Cerebellar nuclear complex (tissue), 1 donor: ENCODE results near the gene GPR55.

Source experiments
- DNase-seq, 2 experiments: peaks; one replicate each; lab custom pipeline; 2025; lab: John Stamatoyannopoulos, UW

Gene GPR55

DNA sequence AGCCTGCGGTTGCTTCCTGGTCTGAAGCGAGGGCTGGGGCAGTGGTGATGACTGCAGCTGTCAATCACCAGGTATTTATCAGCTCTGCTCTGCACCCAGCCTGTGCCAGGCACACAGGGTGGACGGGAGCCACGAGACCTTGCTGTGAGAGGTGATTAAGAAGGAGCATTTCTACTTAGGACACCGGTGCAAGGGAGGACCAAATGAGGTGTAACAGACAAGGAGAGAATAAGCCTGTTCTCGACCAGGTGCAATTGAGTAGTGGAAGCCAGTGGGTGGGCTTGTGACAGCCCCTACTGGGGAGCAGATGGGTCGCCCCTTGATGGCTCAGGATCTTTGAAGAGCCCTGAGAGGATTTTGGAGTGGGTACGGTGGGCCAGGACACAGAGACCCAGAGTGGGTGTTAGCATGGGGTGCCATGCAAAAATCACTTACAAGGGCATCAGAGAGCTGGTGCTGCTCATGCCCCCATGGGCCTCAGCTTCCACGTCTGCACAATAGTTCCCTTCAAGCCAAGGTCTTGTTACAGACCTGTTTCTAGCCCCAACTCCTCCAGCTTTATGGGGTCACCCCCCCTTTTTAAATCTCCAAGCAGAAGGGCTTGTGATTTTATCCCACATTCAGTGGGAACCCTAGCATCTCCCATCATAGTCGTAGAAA, 24.6 kb downstream of the GPR55 start:
- DNase-seq = no peak

DNA sequence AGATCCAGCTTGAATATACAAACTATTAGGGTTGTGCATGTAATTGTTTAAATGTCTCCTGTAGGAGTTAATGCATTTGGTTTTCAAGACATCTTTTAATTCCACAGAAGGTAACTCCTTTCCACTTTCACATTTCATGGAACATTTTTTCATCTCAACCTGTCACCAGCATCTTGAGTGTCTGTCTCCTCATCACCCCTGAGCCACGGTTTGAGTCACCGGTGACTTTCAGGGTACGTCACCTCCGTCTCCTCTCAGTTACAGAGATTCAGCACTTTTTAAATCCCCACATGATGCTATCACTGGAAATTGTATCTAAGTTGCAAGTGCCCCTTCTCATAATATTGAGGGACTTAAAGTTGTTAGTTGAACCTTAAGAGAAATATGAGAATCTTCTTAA, 25.3 kb downstream of the GPR55 start:
- DNase-seq = no peak

DNA sequence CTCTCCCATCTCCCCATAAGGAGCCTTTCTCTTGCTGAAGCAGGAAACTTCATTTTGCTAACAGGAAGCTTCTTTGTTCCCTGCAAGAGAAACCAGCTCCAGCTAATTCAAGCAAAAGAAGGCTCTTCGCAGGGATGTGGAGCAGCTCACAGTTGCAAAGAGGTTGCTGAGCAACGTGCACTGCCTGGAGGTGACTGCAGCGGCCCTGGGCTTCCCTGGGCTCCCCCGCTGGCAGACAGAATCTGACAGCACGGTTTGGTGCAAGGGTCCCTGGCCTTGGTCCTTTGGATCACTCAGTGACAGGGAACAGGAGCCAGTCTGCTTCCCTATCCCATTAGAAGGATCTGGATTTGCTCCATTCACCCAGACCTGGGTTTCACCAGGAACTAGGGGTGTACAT, 25.8 kb downstream of the GPR55 start:
- no peak for DNase-seq

DNA sequence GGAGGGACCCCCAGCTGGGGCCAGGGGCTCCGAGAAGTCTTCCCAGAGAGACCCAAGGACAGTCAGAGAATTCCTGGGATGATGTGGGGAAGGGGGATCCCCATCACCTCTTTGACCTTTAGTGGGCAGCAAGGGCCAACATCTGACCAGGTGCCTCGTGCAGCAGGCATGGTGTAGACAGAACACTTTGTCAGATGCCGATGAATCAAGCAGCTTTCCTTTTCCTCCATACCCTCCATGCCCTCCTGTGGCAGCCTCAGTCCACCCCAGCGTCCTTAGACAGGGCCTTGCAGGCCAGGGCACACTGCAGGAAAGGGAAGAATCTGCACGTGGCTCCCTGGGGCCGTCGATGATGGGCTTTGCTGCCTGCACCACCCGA, 26.3 kb downstream of the GPR55 start:
- no peak for DNase-seq

DNA sequence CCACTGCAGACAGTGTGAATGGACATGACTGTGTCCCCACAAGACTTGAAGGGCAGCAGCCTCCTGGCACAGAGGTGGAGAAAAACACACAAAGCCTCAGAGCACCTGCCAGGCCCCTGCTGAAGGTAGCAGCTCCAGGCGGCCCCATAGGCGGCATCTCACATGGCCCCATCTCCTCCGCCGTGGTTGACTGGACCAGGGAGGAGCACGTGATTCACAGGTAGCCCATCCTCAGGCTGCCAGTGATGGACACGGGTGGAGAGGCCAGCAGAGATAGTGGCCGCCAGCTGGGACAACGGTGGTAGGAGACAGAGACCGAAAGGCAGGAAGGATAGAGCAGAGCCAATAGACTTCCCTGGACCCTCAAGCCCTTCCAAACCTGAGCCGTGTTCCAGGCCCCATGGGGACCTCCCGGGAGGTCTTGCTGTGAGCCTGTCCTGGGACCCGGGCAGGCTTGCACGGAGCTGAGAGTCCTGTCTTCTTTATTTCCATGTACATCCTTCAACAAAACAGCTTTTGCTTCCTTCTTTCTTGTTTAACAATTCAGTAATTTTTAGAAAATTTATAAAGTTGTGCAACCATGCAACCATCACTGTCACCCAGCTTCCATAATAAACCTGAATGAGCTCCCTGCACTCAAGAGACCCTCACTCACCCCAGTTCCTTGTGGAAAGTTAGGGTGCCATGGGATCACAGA, 26.9 kb downstream of the GPR55 start:
- no peak for DNase-seq

DNA sequence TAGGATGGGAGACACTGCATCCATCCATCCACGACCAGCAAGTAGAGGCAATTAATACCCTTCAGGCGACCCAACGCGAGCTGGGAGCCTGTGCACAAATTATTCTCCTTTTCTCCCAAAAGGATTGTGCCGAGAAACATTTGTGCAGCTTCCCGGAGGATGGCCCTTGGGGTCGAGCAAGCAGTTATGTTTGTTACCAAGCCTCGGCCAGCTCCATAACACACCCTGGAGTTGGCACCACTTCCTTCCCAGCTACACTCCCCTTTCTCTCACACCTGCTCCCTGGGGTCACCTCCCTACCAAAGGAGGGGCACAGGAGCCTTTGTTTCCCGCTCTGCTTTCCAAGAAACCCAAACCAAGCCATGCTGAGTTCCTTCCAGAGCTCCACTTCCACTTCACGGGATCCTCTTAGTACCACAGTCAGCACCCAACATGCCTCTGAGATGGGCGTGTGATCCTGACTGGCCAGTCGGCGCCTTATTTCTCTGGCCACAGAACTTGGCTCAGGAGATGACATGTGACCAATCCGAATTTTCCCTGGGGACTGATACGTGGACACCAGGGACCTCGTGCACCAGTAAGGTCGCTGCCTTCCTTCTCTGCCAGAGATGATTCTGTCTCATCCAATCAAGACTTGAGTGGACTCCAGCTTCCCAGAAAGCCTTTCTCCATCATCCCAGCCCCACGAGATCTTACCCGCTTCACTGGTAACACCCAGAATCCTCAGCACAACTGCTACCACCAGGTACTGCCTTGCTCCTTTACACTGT, 28.5 kb downstream of the GPR55 start:
- DNase-seq = no peak

DNA sequence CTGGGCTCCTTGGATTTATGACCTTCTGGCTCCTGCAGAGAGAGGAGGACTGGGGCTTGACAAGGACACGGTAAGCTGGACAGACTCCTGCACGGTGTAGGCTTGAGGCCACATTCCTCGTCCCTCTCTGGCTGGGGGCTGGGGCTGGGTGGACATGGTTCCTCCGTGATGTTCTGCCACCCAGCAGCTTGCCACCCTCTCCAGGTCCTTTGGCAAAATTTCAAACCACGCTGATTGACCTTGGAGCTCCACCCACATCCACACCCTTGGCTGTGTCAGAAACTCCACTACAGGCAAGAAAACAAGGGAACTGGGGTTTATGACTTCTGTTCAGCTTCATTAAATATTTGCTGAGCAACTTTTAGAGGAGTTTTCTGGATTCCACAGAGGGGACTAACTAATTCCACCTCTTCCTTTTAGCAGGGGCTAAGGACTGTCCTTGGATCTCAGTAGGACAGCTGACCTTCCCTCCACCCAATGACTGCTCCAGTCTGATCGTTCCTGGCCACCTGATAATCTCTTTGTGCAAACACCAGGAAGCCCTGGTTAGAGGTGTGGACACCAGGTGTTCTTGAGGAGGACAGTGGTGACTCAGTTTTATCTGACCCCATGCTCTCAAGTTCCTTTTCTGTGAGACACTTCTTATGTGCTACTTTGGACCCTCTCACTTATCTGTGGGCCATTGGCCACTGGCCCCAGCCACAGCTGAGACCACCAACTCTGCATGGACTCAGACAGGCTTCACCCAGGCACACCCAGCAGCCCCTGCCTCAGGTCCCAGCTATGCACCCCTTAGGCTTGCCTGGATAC, 29.3 kb downstream of the GPR55 start:
- no peak for DNase-seq

DNA sequence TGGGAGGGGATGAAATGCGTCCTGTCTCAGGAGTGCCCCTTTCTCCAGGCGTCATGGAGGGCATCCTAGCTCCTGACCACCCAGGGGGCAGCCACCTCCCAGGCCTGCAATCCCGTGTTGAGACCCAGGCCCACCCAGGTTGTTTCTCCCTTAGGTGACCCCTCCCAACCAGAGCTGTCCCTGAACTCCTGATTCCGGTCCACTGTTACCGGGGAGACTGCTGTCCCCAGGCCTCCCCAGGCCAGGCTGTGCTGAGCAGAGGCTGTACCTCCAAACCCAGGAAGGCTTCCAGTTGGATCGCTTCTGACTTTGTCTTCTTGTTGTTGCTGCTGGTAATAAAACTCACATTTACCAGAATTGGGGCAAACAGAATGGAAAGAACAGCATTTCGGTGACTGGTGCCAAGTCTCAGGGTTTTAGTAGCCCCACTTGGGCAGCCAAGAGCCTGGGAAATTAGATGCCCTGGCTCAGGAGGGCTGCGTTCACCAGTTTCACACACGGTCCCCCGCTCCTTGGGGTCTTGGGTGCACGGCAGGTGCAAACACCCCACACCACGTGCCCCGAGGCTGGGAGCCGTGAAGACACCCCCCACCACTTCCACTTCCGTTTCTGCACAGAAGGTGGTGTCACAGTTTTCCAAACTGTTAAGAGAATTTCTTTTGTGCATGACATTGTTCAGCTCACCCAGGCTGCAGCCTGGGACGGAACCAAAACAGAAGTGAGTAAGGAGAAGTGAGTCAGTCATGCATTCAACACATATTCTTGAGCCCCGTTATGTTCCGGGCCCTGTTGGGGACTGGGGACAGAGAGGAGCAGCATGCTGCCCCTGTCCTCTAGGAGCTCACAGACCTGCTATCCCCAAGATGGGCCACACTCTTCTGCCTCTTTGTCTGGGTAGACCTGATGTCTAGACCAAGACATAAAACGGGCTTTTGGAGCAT, 30.9 kb downstream of the GPR55 start:
- DNase-seq = no peak

DNA sequence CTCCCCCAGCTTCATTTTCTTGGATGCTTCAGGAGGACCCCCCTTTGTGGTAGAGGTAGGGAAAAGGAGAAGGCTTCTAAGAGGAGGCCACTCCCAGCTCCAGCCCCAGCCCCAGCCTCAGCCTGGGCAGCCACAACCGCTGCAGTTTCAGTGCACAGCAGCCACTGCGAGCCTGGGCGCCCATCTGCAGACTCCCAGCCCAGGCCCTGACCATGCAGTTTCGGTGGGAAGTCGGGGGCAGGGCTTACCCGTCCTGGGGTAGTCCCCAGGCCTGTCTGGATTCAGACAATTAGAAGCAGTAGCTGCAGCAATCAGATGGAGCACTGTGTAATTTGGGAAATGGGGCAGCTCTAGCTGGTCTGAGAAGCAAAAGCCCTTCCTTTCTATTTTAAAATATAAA, 31.7 kb downstream of the GPR55 start:
- DNase-seq = no peak

DNA sequence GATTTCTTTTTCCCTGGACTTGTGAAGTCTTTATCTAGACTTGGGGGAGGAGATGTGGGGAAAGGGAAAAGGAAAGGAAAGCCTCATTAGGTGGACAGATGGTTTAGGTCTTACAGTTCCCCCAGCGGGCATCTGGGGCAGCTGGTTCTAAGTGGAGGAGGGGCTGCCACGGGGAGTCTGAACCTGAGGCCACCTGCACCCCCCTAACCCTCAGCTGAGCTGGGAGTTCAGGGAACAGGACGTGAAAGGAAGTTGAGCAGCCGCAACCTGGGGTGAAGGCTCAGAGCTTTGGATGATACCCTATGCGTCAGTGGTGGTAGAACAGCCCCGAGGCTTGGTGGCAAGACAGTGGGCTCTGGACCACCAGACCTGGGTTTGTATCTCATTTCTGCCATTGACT, 33.5 kb downstream of the GPR55 start:
- no peak for DNase-seq

DNA sequence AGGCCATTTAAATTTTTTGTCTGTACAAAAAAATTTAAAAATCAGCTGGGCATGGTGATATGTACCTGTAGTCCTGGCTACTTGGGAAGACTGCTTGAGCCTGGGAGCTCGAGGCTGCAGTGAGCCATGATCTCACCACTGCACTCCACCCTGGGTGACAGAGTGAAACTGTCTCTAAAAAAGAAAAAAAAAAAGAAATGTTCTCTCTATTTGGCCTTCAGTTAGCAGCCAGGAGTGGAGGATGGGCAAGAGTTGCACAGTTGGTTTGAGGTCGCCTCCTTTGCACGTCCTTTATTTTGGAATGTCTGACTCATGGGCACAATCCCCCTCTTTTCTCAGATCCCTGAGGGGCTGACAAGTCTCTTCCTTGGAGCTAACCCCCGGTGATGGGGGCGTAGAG, 34.0 kb downstream of the GPR55 start:
- DNase-seq = no peak

DNA sequence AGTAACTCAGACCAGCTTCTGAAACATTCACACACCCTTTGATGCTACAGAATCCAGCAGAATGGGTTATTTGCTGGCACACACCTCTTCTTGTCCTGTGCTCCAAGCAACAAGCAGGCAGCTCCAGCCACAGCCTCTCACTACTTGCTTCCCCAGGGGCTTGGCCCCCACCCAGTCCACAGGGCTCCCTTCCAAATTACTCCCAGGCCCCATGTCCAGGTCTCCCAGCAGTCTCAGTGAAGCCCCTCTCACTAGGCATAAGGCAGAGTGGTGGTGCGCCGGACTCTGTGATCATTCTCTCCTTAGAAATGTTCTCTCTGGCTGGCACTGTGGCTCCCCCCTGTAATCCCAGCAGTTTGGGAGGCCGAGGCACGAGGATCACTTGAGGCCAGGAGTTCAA, 34.4 kb downstream of the GPR55 start:
- no peak for DNase-seq

DNA sequence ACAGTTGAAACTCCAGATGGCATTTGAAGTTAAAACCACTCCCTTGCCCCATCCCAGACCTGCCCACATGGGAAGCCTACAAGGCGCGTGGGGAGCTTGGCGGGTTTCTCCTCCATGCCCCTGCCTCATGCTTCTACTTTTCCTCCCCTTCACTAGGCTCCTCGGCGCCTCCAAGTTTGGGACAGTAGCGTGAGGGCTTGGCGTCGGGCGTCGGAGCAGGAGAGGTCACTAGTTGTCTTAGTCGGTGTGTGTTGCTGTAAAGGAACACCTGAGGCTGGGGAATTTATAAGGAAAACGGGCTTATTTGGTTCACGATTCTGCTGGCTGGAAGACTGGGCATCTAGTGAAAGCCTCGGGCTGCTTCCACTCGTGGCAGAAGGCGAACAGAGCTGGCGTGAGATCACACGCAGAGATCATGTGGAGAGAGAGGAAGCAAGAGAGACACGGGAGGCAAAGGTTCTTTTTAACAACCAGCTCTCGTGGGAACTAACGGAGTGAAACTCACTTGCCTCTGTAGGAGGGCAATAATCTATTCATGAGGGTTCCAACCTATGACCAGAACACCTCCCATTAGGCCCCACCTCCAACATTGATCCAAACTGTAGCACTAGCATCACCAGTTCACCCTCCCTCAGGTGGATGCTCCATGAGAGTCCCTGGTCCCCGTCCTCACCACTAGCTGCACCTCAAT, 35.0 kb downstream of the GPR55 start:
- DNase-seq = no peak

DNA sequence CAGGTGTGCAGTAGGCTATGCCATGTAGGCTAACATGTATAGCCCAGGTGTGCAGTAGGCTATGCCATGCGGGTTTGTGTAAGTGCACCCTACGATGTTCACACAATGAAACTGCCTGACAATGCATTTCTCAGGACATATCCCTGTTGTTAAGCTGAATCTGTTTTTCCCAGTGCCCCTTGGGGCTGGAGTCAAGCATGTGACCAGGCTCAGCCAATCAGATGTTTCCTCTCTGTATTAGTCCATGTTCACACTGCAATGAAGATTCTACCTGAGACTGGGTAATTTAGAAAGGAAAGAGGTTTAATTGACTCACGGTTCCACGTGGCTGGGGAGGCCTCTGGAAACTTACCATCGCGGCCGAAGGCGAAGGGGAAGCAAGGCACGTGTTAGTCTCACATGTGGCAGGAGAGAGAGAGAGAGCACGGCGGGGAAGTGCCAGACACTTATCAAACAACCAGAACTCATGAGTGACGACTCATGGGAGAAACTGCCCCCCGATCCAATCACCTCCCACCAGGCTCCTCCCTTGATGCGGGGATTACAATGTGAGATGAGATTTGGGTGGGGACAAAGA, 36.1 kb downstream of the GPR55 start:
- no peak for DNase-seq

DNA sequence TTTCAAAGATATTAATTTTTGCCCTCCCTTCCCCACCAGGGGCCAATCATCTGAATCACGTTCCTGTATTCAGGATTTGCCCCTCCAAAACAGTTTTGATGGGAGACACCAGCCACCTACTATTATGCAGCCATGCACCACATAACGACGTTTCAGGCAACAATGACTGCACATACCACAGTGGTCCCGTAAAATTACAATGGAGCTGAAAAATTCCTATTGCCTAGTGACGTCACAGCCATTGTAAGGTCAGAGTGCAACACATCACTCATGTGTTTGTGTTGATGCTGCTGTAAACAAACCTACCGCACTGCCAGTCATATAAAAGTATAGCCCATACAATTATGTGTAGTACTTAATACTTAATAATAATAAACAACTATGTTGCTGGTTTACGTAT, 37.7 kb downstream of the GPR55 start:
- no peak for DNase-seq

DNA sequence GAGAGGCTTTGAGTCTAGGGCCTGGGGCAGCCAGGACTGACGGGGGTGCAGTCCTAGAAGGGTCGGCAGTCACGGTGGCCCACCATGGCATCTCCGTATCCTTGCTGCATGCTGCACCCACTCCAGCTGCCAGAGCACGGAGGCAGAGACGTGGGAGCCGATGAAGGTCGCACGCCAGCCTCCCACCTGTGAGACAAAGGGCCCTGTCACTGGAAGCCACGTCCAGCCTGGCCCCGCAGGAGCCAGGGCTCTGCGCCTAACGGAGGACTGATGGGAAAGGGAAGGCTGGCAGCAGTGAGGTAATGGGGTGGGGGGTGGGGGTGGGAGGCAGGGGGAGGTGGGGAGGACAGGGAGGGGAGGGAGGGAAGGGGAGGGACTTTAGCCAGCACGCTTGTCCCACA, 38.4 kb downstream of the GPR55 start:
- no peak for DNase-seq

DNA sequence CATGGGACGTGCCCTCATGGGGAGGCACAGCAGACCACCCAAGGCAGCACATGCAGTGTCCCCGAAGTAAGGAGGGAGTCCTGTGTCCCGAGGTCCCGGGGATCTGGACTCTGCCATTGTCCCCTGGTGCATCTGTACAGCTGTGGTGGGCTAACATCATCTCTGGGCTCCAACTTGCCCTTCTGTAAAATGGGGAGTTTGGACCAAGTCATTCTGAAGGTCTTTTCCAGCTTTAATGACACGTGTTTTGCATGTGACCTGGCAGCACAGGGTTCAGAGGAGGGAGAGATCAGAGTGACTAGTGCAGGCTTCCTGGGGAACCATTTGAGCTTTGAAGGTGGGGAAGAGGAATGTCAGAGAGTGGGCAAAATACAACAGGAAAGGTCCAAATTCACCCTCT, 38.8 kb downstream of the GPR55 start:
- no peak for DNase-seq

DNA sequence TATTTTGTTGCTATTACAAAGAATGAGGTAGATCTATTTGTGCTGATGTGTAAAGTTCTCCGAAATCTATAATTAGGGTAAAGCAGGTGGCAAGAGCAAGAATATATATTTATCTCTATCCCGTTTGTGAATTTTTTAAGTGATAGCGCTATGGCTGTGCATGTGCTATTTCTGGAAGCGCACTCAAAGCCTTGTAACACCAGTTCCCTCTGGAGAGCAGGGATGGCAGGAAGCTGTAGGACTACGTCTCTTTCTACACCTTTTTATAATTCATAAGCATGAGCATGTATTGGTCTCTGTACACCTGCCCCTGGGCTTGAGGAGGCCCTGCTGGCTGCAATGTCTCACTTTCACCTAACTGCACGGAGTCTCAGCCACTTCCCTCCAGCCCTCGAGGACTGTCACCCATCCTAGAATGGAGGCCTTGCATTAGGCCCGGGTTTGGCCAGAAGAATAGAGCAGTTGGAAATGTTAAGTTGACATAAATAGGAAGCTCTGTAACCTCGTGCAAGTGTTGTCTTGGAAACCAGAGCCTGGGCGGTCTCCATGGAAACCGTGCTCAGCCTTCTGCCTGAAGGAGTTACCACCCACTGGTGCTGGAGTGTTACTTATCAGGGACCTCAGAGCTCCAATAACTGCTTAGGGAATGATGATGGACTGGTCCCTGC, 39.4 kb downstream of the GPR55 start:
- DNase-seq = no peak

DNA sequence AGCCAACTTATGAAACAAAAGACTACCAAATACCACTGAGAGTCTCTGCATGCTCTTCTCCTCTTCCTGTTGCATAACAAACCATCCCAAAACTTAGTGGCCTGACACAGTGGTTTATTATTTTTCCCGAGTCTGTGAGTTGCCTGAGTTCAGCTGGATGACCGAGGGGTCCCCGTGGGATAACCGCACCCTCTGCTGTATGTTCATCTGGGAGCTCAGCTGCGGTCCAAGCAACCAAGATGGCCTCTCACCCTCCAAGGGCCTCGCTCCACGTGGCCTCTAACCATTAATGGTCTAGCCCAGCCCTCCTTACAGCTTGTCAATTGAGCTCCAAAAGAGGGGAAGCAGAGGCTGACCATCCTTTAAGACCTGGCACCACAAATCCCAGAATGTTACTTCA, 43.2 kb downstream of the GPR55 start:
- DNase-seq = no peak

DNA sequence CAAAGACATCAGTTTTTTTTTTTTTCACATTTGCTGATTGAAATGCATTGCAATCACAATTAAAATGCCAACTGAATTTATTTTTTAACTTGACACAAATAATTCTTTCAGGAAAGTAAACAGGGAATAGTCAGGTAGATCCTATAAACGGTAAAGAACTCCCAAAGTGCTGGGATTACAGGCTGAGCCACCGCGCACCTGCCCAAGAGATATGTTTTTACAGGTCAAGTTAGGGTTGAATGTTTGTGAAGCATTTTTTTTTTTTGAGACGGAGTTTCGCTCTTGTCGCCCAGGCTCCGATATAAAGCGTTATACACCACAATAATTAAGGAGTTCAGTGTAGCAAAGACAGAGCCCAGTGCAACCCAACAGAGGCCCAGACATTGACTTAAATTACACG, 45.2 kb downstream of the GPR55 start:
- no peak for DNase-seq
